Tibial nerve (tissue), 4 donors: ENCODE measurements around the gene SERPINA6.

Source experiments
- CTCF ChIP-seq, 5 experiments: fragments of 200-600 bp in 3 of 5; fragments of 450-650 bp in 2 of 5; sonication (generic) in 3 of 5; IDR thresholded peaks; one replicate each; pipeline ENCODE4 v1.5.1; 2016 to 2019; ENCODE audit warnings: antibody characterized with exemption in 5 of 5, mild to moderate bottlenecking in 3 of 5, moderate library complexity in 2 of 5
- EP300 ChIP-seq, 2 donors: sonication (generic); formaldehyde crosslinking; IDR thresholded peaks; one replicate each; pipeline ENCODE4 v1.6.1; 2017; ENCODE audit warnings: antibody characterized with exemption in 2 of 2, mild to moderate bottlenecking in 1 of 2
- POLR2A ChIP-seq, 2 donors: fragments of 450-650 bp; IDR thresholded peaks; one replicate each; pipeline ENCODE4 v1.6.1; 2017; ENCODE audit warnings: antibody characterized with exemption in 2 of 2, mild to moderate bottlenecking in 2 of 2, moderate library complexity in 2 of 2

- TF ChIP-seq CTCF (IDR thresholded peaks at IDR 0.05), result no peak
- no peak for TF ChIP-seq EP300 (IDR thresholded peaks at IDR 0.05)
- no peak for TF ChIP-seq POLR2A (IDR thresholded peaks at IDR 0.05)
These were observed at the start of gene SERPINA6 for GRCh38 chr14:94322648-94323570.
